Measurements from ENCODE around the gene FCHO1. TPM values are rescaled to one million over a fixed set of nuclear protein-coding genes. Genes with fewer than 3 reads are reported as not detected.

FCHO1 gene
- total RNA-seq, 1 experiment from 2014 or later = 1.1 TPM

- no peak for TF ChIP-seq SIN3A (IDR thresholded peaks at IDR 0.05; ENCODE audit: borderline replicate concordance, insufficient read depth, low read depth, low read length)
- TF ChIP-seq TCF7L2 (IDR thresholded peaks at IDR 0.05; ENCODE audit: low read depth, low read length) = no peak
- no peak for TF ChIP-seq CTCF (IDR thresholded peaks at IDR 0.05)
- no peak for TF ChIP-seq REST (IDR thresholded peaks at IDR 0.05; ENCODE audit: insufficient read depth in 1 of 2, low read depth in 2 of 2, low read length in 1 of 2)
- no peak for TF ChIP-seq POLR2AphosphoS5 (IDR thresholded peaks at IDR 0.05; ENCODE audit: low read depth, low read length)
- no peaks in the 10 kb centered on the region for H3K9me3 ChIP-seq (ENCODE audit: control insufficient read depth, insufficient read depth, low read depth, low read length)
- no peaks in the 10 kb centered on the region for H3K36me3 ChIP-seq (ENCODE audit: control insufficient read depth, insufficient read depth, low read length)
- H3K27me3 ChIP-seq (ENCODE audit: control insufficient read depth, insufficient read depth, low read length) = no peaks in the 10 kb centered on the region
- ATAC-seq (no peak), DNase-seq (ENCODE audit: low read depth, low spot score) (no peak)
- intact Hi-C loops (cut with micrococcal nuclease; ENCODE audit: unreplicated experiment) (no loop called here), in situ Hi-C loops (cut with HindIII; ENCODE audit: low pct_unique_long_range_greater_than_20kb, low sequenced_read_pairs) (no loop called here)
- no peak overlapping the region for H3K4me3 ChIP-seq (ENCODE audit: low read depth in 2 of 2, low read length in 2 of 2)
- BruUV-seq (replicated peaks) = no TSS peak
- 0 out of 2 replicates have a peak, but pooled peaks cover 1% of the 10 kb centered on the region for H3K4me1 ChIP-seq (ENCODE audit: control insufficient read depth, insufficient read depth, low read length)
- H3K27ac ChIP-seq (ENCODE audit: low read length) = no peak overlapping the region
- POLR2A ChIA-PET = interaction anchor here (0.7 kb wide), 1 partner anchor 288 kb away, joined by 6 read pairs; no protein-coding TSS in a partner anchor
- CTCF ChIA-PET = no interaction called here
Measured at GRCh38 chr19:17802137-17802858, 51.0 kb downstream of the FCHO1 start.

- ATAC-seq (no peak), DNase-seq (ENCODE audit: low read depth, low spot score) (no peak)
- no TSS peak for BruUV-seq (replicated peaks)
- no peak for TF ChIP-seq REST (IDR thresholded peaks at IDR 0.05; ENCODE audit: insufficient read depth in 1 of 2, low read depth in 2 of 2, low read length in 1 of 2)
- no peak for TF ChIP-seq CTCF (IDR thresholded peaks at IDR 0.05)
- TF ChIP-seq TCF7L2 (IDR thresholded peaks at IDR 0.05; ENCODE audit: low read depth, low read length) = no peak
- TF ChIP-seq POLR2AphosphoS5 (IDR thresholded peaks at IDR 0.05; ENCODE audit: low read depth, low read length) = no peak
- TF ChIP-seq SIN3A (IDR thresholded peaks at IDR 0.05; ENCODE audit: borderline replicate concordance, insufficient read depth, low read depth, low read length) = no peak
- ChIA-PET CTCF (interaction anchor here (0.6 kb wide), 1 partner anchor 97 kb away, joined by 3 read pairs; no protein-coding TSS in a partner anchor), POLR2A (no interaction called here)
- intact Hi-C loops (cut with micrococcal nuclease; ENCODE audit: unreplicated experiment) (no loop called here), in situ Hi-C loops (cut with HindIII; ENCODE audit: low pct_unique_long_range_greater_than_20kb, low sequenced_read_pairs) (no loop called here)
- Histone ChIP-seq H3K4me3 (ENCODE audit: low read depth in 2 of 2, low read length in 2 of 2) (no peak overlapping the region), H3K9me3 (ENCODE audit: control insufficient read depth, insufficient read depth, low read depth, low read length) (no peaks in the 10 kb centered on the region), H3K36me3 (ENCODE audit: control insufficient read depth, insufficient read depth, low read length) (no peaks in the 10 kb centered on the region), H3K27me3 (ENCODE audit: control insufficient read depth, insufficient read depth, low read length) (no peaks in the 10 kb centered on the region), H3K27ac (ENCODE audit: low read length) (no peak overlapping the region), H3K4me1 (ENCODE audit: control insufficient read depth, insufficient read depth, low read length) (no peaks in the 10 kb centered on the region)
Measured at GRCh38 chr19:17803264-17803896, 52.1 kb downstream of the FCHO1 start.

Data from Panc1 (cell line).